GM12878 (cell line): ENCODE results near the gene NFS1. TPM values are rescaled to one million over a fixed set of nuclear protein-coding genes. Genes with fewer than 3 reads are reported as not detected.

ENCODE experiments used
- ATAC-seq: fragments of 200-7000 bp; cut with Tn5 transposase; 3 replicates; pipeline ENCODE4 v1.9.1; 2020; ENCODE audit warnings: mild to moderate bottlenecking, moderate library complexity
- BruUV-seq: library from RNA; stranded (reverse); fragments of 400-500 nt; replicated peaks from 2 replicates; lab custom pipeline; 2021; lab: Mats Ljungman, UMichigan
- CTCF ChIA-PET: fragments of 300-600 bp; sonication (Branson Sonifier 250); formaldehyde crosslinking; extraction: SDS; loops from one replicate; lab custom pipeline; 2021; ENCODE audit warnings: inconsistent platforms; lab: Yijun Ruan, JAX
- POLR2A ChIA-PET: fragments of 350-600 bp; formaldehyde crosslinking; extraction: SDS; loops from one replicate; lab custom pipeline; 2021; ENCODE audit warnings: inconsistent platforms; lab: Charles Lee
- RAD21 ChIA-PET: fragments of 300-600 bp; sonication (Branson Sonifier 250); formaldehyde crosslinking; loops from one replicate; lab custom pipeline; 2023; ENCODE audit warnings: antibody characterized with exemption; ENCODE audit not compliant: unreplicated experiment; lab: Charles Lee
- SMC1A ChIA-PET: fragments of 300-600 bp; sonication (Branson Sonifier 250); formaldehyde crosslinking; loops from one replicate; lab custom pipeline; 2023; ENCODE audit not compliant: unreplicated experiment, uncharacterized antibody; lab: Charles Lee
- DNase-seq: peaks from one replicate; pipeline ENCODE4 v3.0.0-alpha.2; 2011; ENCODE audit warnings: low read depth, low spot score
- FAIRE-seq: peaks from 3 replicates; lab custom pipeline; 2011; peaks lifted over from hg19 to GRCh38; lab: Jason Lieb, UNC
- H2AFZ ChIP-seq: 2 replicates; pipeline ENCODE4 v1.6.0; 2011; ENCODE audit warnings: low read depth, low read length, control low read depth; ENCODE audit not compliant: control insufficient read depth
- H3K27ac ChIP-seq: 2 replicates; pipeline ENCODE4 v1.5.1; 2011; ENCODE audit warnings: control low read depth; ENCODE audit not compliant: control insufficient read depth, insufficient read depth
- H3K27me3 ChIP-seq, 2 experiments: replicated peaks in 1 of 2; 2 replicates each; pipeline versions ENCODE4 v1.6.0 to v1.6.1; 2011; ENCODE audit warnings: low read length in 1 of 2; ENCODE audit not compliant: control insufficient read depth in 2 of 2, insufficient read depth in 2 of 2
- H3K36me3 ChIP-seq, 2 experiments: 2 replicates each; pipeline ENCODE4 v1.5.1; 2011; ENCODE audit warnings: low read length in 1 of 2; ENCODE audit not compliant: control insufficient read depth in 2 of 2, insufficient read depth in 2 of 2
- H3K4me1 ChIP-seq: 2 replicates; pipeline ENCODE4 v1.6.1; 2011; ENCODE audit warnings: mild to moderate bottlenecking, low read length, moderate library complexity, mixed read lengths; ENCODE audit not compliant: control insufficient read depth, insufficient read depth
- H3K4me2 ChIP-seq: 2 replicates; pipeline ENCODE4 v1.6.0; 2011; ENCODE audit warnings: control low read depth; ENCODE audit not compliant: control insufficient read depth, insufficient read depth
- H3K4me3 ChIP-seq: fragments of 200-600 bp; sonication (generic); 2 replicates; pipeline ENCODE4 v1.5.1; 2016
- H3K79me2 ChIP-seq: 2 replicates; pipeline ENCODE4 v1.6.0; 2011; ENCODE audit warnings: low read length; ENCODE audit not compliant: control insufficient read depth, insufficient read depth
- H3K9ac ChIP-seq: 2 replicates; pipeline ENCODE4 v1.8.0; 2011; ENCODE audit warnings: low read length, control low read depth, mixed read lengths; ENCODE audit not compliant: control insufficient read depth, insufficient read depth
- H3K9me3 ChIP-seq: replicated peaks from 3 replicates; pipeline ENCODE4 v1.5.1; 2011; ENCODE audit warnings: mild to moderate bottlenecking, low read length; ENCODE audit not compliant: control insufficient read depth, insufficient read depth
- H4K20me1 ChIP-seq: 2 replicates; pipeline ENCODE4 v1.6.0; 2011; ENCODE audit not compliant: control insufficient read depth, insufficient read depth
- BACH1 ChIP-seq: fragments of 450-650 bp; IDR thresholded peaks from 2 replicates; pipeline ENCODE4 v1.6.1; 2017; ENCODE audit warnings: mild to moderate bottlenecking, borderline replicate concordance
- BCL3 ChIP-seq: IDR thresholded peaks from 2 replicates; pipeline ENCODE4 v1.6.1; 2011; ENCODE audit warnings: borderline replicate concordance, low read depth, mild to moderate bottlenecking, moderate library complexity, low read length; ENCODE audit not compliant: insufficient read depth, poor library complexity, severe bottlenecking
- ETV6 ChIP-seq, 2 experiments: fragments of 450-650 bp in 1 of 2; IDR thresholded peaks in 1 of 2; conservative IDR thresholded peaks in 1 of 2; 2 replicates each; pipeline ENCODE4 v1.6.1; 2014; ENCODE audit warnings: antibody characterized with exemption in 1 of 2, borderline replicate concordance in 1 of 2, low read depth in 1 of 2, mild to moderate bottlenecking in 1 of 2, moderate library complexity in 1 of 2
- FOXK2 ChIP-seq: fragments of 450-650 bp; IDR thresholded peaks from 2 replicates; pipeline ENCODE4 v1.6.1; 2017; ENCODE audit warnings: mild to moderate bottlenecking, moderate library complexity
- JUND ChIP-seq: IDR thresholded peaks from 2 replicates; pipeline ENCODE4 v1.6.1; 2012; ENCODE audit warnings: low read depth, mild to moderate bottlenecking, low read length, improper control_type of control experiment, moderate library complexity
- KDM1A ChIP-seq: fragments of 200-600 bp; sonication (generic); IDR thresholded peaks from 2 replicates; pipeline ENCODE4 v1.6.1; 2016; ENCODE audit warnings: borderline replicate concordance
- MEF2B ChIP-seq: fragments of 450-650 bp; IDR thresholded peaks from 2 replicates; pipeline ENCODE4 v1.6.1; 2018; ENCODE audit warnings: mild to moderate bottlenecking, moderate library complexity; ENCODE audit not compliant: partially characterized antibody, poor library complexity, severe bottlenecking
- MTA3 ChIP-seq: IDR thresholded peaks from 2 replicates; pipeline ENCODE4 v1.6.1; 2012; ENCODE audit warnings: low read length, inconsistent platforms, borderline replicate concordance
- MYB ChIP-seq: fragments of 150-350 bp; IDR thresholded peaks from 2 replicates; pipeline ENCODE4 v1.6.1; 2014; ENCODE audit warnings: mild to moderate bottlenecking, low read depth, low read length, borderline replicate concordance
- NFXL1 ChIP-seq: fragments of 450-650 bp; IDR thresholded peaks from 2 replicates; pipeline ENCODE4 v1.6.1; 2017; ENCODE audit warnings: antibody characterized with exemption, mild to moderate bottlenecking, borderline replicate concordance
- POLR2A ChIP-seq: IDR thresholded peaks from 2 replicates; pipeline ENCODE4 v1.6.1; 2011; ENCODE audit warnings: low read depth, mild to moderate bottlenecking, low read length
- RCOR1 ChIP-seq: conservative IDR thresholded peaks from 2 replicates; pipeline ENCODE4 v1.6.1; 2012; ENCODE audit warnings: low read depth, low read length, improper control_type of control experiment
- SIX5 ChIP-seq: IDR thresholded peaks from 2 replicates; pipeline ENCODE4 v1.6.1; 2011; ENCODE audit warnings: mild to moderate bottlenecking, low read depth, low read length, moderate library complexity; ENCODE audit not compliant: severe bottlenecking
- TAF1 ChIP-seq: IDR thresholded peaks from 2 replicates; pipeline ENCODE4 v1.6.1; 2011; ENCODE audit warnings: mild to moderate bottlenecking, low read depth, low read length, borderline replicate concordance
- WRNIP1 ChIP-seq: IDR thresholded peaks from 2 replicates; pipeline ENCODE4 v1.6.1; 2011; ENCODE audit warnings: low read depth, low read length, improper control_type of control experiment, borderline replicate concordance
- ZBTB4 ChIP-seq: fragments of 450-650 bp; formaldehyde crosslinking; IDR thresholded peaks from 2 replicates; pipeline ENCODE4 v1.4.0; 2022; ENCODE audit warnings: mild to moderate bottlenecking, moderate library complexity
- WGBS: methylation state at CpG from one replicate; pipeline ENCODE4 v1.1.6; 2016; ENCODE audit warnings: low lambda C conversion rate; ENCODE audit not compliant: insufficient replicate concordance, insufficient coverage; ENCODE audit errors: missing lambda C conversion rate; 5-methylcytosine and 5-hydroxymethylcytosine counted together
- in situ Hi-C: fragments of 300-500 bp; cut with MboI; formaldehyde crosslinking; loops from 9 replicates; pipeline ENCODE4 v1.14.3; 2018; ENCODE audit warnings: mixed read lengths
- intact Hi-C: fragments of 100-400 bp; cut with micrococcal nuclease; formaldehyde crosslinking; loops from one replicate; pipeline ENCODE4 v1.14.2; 2022; ENCODE audit not compliant: unreplicated experiment
- polyA plus RNA-seq, 11 experiments: library from polyadenylated mRNA; depleted of rRNA in 4 of 11; unstranded in 6 of 11; stranded (reverse) in 5 of 11; fragments of >200 nt; fragmentation: Nextera tagmentation in 4 of 11; fragmentation: Illumina TruSeq in 1 of 11; extraction: Ambion mirVana in 4 of 11; extraction: Trizol in 1 of 11; gene quantifications; 1 replicate in 1 of 11; 2 replicates in 10 of 11; pipeline versions ENCODE4 v1.2.1 to v1.2.3, GENCODE V29; 2011 to 2016; ENCODE audit warnings: inconsistent platforms in 2 of 11, missing spikeins in 2 of 11, low read depth in 1 of 11
- total RNA-seq, 4 experiments: library from RNA; depleted of rRNA in 3 of 4; stranded (reverse); fragments of >200 nt in 3 of 4; fragmentation: Illumina TruSeq in 1 of 4; extraction: Trizol in 1 of 4; gene quantifications; 2 replicates each; pipeline versions ENCODE4 v1.2.1 to v1.2.3, GENCODE V29; 2013 to 2021

Gene NFS1
- total and polyA plus RNA-seq, 10 of the 15 experiments (the other 5 are each of a cell fraction or from before 2014, with no cell fraction given), result 9.2 to 74.1 (median 38.6) TPM

DNA sequence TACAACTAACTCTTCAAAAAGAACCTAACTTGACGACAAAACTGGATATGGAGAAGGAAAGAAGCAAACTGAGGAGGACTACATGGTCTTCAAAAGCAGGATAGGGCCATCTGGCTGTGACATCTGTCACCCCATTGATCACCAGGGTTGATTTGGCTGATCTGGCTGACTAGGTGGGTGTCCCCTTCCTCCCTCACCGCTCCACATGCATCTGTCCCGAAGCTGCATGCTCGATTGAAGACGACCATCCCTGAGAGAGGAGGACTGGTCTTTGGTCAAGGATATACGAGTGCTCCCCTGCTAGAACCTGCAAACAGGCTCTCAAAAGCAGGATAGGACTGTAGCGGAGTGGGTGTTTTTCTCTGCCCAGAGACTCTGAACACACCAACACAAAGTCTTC, 56.1 kb downstream of the NFS1 start (continued):
- TF ChIP-seq ZBTB4 (CRISPR knock-in tag) (no peak), JUND (no peak), POLR2A (no peak)

DNA sequence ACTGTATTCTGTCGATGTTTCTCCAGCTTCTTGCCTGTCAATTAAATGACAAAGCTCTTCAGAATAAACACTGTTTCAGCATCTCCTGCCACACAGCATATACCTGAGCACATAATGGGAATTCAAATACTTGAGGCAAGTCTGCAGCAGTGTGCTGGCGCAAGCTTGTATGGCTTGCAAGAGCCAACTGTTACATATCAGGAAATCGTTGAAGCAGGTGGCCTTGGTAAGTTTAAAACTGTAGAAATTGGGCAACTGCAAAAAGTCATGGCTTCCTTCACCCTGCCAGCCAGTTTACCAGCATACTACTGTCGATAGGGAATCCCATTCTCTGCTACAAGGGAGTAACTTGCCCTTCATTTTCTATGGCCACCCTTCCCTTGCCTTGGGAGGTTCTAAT, 57.4 kb downstream of the NFS1 start:
- in situ Hi-C loops (no loop called here), intact Hi-C loops (no loop called here)
- 96% methylated on average over 4 of the region's 4 CpGs for WGBS
- no peak overlapping the region for H3K4me3 ChIP-seq
- no peak overlapping the region for H3K27ac ChIP-seq
- no peaks in the 10 kb centered on the region for H3K4me1 ChIP-seq
- no peaks in the 10 kb centered on the region; the same call in none of the 2 replicates for H3K79me2 ChIP-seq
- ChIA-PET SMC1A (interaction anchor here (1.7 to 2.1 kb wide), 2 partner anchors 11 to 22 kb away, joined by 4 read pairs; no protein-coding TSS in a partner anchor), CTCF (no interaction called here), RAD21 (no interaction called here), POLR2A (interaction anchor here (0.5 kb wide), 1 partner anchor 417 kb away, joined by 3 read pairs; no protein-coding TSS in a partner anchor)
- FAIRE-seq (no peak), DNase-seq (no peak), ATAC-seq (no peak)
- no peak overlapping the region for H3K9ac ChIP-seq
- BruUV-seq, result no TSS peak
- no peak overlapping the region for H3K4me2 ChIP-seq
- no peak overlapping the region for H2AFZ ChIP-seq
- no peaks in the 10 kb centered on the region for H3K9me3 ChIP-seq
- no peaks in the 10 kb centered on the region for H4K20me1 ChIP-seq
- H3K27me3 ChIP-seq, result no peaks in the 10 kb centered on the region
- H3K36me3 ChIP-seq, result 0 out of 4 replicates have a peak, but pooled peaks cover 0 to 7% of the 10 kb centered on the region in 2 experiments
- TF ChIP-seq KDM1A (no peak), MEF2B (no peak), SIX5 (no peak), TAF1 (no peak), MYB (no peak), BCL3 (no peak), WRNIP1 (no peak), MTA3 (no peak), NFXL1 (no peak), BACH1 (no peak), ETV6 (conservative IDR thresholded peaks at IDR 0.05 in 1 of 2, IDR thresholded peaks at IDR 0.05 in 1 of 2; ENCODE audit: borderline replicate concordance in 1 of 2, low read depth in 1 of 2) (no peak), FOXK2 (no peak), RCOR1 (no peak)
